ENCODE results near the gene PTBP3.

- TF ChIP-seq, protein P1, sequence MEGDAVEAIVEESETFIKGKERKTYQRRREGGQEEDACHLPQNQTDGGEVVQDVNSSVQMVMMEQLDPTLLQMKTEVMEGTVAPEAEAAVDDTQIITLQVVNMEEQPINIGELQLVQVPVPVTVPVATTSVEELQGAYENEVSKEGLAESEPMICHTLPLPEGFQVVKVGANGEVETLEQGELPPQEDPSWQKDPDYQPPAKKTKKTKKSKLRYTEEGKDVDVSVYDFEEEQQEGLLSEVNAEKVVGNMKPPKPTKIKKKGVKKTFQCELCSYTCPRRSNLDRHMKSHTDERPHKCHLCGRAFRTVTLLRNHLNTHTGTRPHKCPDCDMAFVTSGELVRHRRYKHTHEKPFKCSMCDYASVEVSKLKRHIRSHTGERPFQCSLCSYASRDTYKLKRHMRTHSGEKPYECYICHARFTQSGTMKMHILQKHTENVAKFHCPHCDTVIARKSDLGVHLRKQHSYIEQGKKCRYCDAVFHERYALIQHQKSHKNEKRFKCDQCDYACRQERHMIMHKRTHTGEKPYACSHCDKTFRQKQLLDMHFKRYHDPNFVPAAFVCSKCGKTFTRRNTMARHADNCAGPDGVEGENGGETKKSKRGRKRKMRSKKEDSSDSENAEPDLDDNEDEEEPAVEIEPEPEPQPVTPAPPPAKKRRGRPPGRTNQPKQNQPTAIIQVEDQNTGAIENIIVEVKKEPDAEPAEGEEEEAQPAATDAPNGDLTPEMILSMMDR (IDR thresholded peaks at IDR 0.05) = no peak
- TF ChIP-seq POLR2A (IDR thresholded peaks at IDR 0.05) = no peak
Measured at GRCh38 chr9:112187404-112187803, 146.0 kb downstream of the PTBP3 start.
